Neural cell (in vitro differentiated cells): Measurements from ENCODE around the gene RPL19. TPM values are rescaled to one million over a fixed set of nuclear protein-coding genes. Genes with fewer than 3 reads are reported as not detected.
A peak's percentile ranks its signal among the peaks of the same experiment; 100 is the strongest.

Experiments
- H2AFZ ChIP-seq: fragments of 200-600, 300-800 bp; sonication (generic), shearing (Covaris generic); 2 replicates; pipeline ENCODE4 v1.6.0; 2014; ENCODE audit warnings: low read depth, mild to moderate bottlenecking, antibody characterized with exemption, low read length, moderate library complexity
- H3F3A ChIP-seq: fragments of 200-600 bp; shearing (Covaris generic); 2 replicates; pipeline ENCODE4 v1.6.1; 2016; ENCODE audit warnings: mild to moderate bottlenecking, moderate library complexity, mixed read lengths, antibody characterized with exemption, low read length; ENCODE audit not compliant: insufficient read depth, poor library complexity, severe bottlenecking
- H3K27ac ChIP-seq: fragments of 200-600, 300-800 bp; sonication (generic), shearing (Covaris generic); 2 replicates; pipeline ENCODE4 v1.5.1; 2014; ENCODE audit warnings: mild to moderate bottlenecking, low read length, moderate library complexity
- H3K27me3 ChIP-seq: fragments of 300-800, 200-600 bp; sonication (generic), shearing (Covaris generic); 2 replicates; pipeline ENCODE4 v1.6.0; 2014; ENCODE audit warnings: mild to moderate bottlenecking, low read depth, low read length, moderate library complexity; ENCODE audit not compliant: insufficient read depth
- H3K36me3 ChIP-seq: fragments of 300-800, 200-600 bp; sonication (generic), shearing (Covaris generic); 2 replicates; pipeline ENCODE4 v1.5.1; 2014; ENCODE audit warnings: mild to moderate bottlenecking, antibody characterized with exemption, low read length, moderate library complexity; ENCODE audit not compliant: insufficient read depth
- H3K4me2 ChIP-seq: fragments of 300-800, 200-600 bp; sonication (generic), shearing (Covaris generic); 2 replicates; pipeline ENCODE4 v1.6.0; 2014; ENCODE audit warnings: mild to moderate bottlenecking, low read length
- H3K4me3 ChIP-seq: fragments of 300-800, 200-600 bp; sonication (generic), shearing (Covaris generic); 2 replicates; pipeline ENCODE4 v1.5.1; 2014; ENCODE audit warnings: mild to moderate bottlenecking, low read length, moderate library complexity
- H3K79me2 ChIP-seq: fragments of 200-600 bp; shearing (Covaris generic); replicated peaks from 2 replicates; pipeline ENCODE4 v1.6.0; 2014; ENCODE audit warnings: mild to moderate bottlenecking, low read length, moderate library complexity; ENCODE audit not compliant: insufficient read depth
- H3K9ac ChIP-seq: fragments of 300-800, 200-600 bp; sonication (generic), shearing (Covaris generic); 2 replicates; pipeline ENCODE4 v1.6.1; 2016; ENCODE audit warnings: mild to moderate bottlenecking, low read length, mixed read lengths
- H3K9me2 ChIP-seq: fragments of 200-600 bp; shearing (Covaris generic); 2 replicates; pipeline ENCODE4 v1.6.1; 2016; ENCODE audit warnings: mild to moderate bottlenecking, low read length, mixed read lengths; ENCODE audit not compliant: insufficient read depth
- H3K9me3 ChIP-seq: fragments of 200-600, 300-800 bp; sonication (generic), shearing (Covaris generic); 2 replicates; pipeline ENCODE4 v1.6.1; 2016; ENCODE audit warnings: mild to moderate bottlenecking, mixed run types, low read length, moderate library complexity, mixed read lengths
- H4K20me1 ChIP-seq: fragments of 200-600 bp; shearing (Covaris generic); 2 replicates; pipeline ENCODE4 v1.6.1; 2016; ENCODE audit warnings: mild to moderate bottlenecking, mixed run types; ENCODE audit not compliant: insufficient read depth
- EP300 ChIP-seq: fragments of 450-650 bp; conservative IDR thresholded peaks from 2 replicates; pipeline ENCODE4 v1.6.1; 2014; ENCODE audit warnings: antibody characterized with exemption, mild to moderate bottlenecking, moderate library complexity; ENCODE audit not compliant: poor library complexity, severe bottlenecking
- EZH2 ChIP-seq: fragments of 200-600, 300-800 bp; shearing (Covaris generic), sonication (generic); IDR thresholded peaks from 2 replicates; pipeline ENCODE4 v1.6.1; 2014; ENCODE audit warnings: antibody characterized with exemption, low read length, borderline replicate concordance, mild to moderate bottlenecking; ENCODE audit not compliant: insufficient read depth, poor library complexity, severe bottlenecking
- MXI1 ChIP-seq: fragments of 450-650 bp; conservative IDR thresholded peaks from 2 replicates; pipeline ENCODE4 v1.6.1; 2014; ENCODE audit warnings: antibody characterized with exemption, mild to moderate bottlenecking; ENCODE audit not compliant: poor library complexity, severe bottlenecking
- POLR2AphosphoS5 ChIP-seq: IDR thresholded peaks from 2 replicates; pipeline ENCODE4 v1.6.1; 2012
- RAD21 ChIP-seq: fragments of 450-650 bp; conservative IDR thresholded peaks from 2 replicates; pipeline ENCODE4 v1.6.1; 2014; ENCODE audit warnings: antibody characterized with exemption, mild to moderate bottlenecking, moderate library complexity
- SMC3 ChIP-seq: fragments of 450-650 bp; conservative IDR thresholded peaks from 2 replicates; pipeline ENCODE4 v1.6.1; 2014; ENCODE audit warnings: antibody characterized with exemption, mild to moderate bottlenecking, moderate library complexity; ENCODE audit not compliant: poor library complexity
- TAF1 ChIP-seq: IDR thresholded peaks from 2 replicates; pipeline ENCODE4 v1.6.1; 2012; ENCODE audit warnings: low read depth
- polyA plus RNA-seq: library from polyadenylated mRNA; depleted of rRNA; stranded (reverse); fragments of >200 nt; gene quantifications from 2 replicates; pipeline ENCODE4 v1.2.3, GENCODE V29; 2014
- TF ChIP-seq, protein P1 (sequence below): fragments of 450-650 bp; IDR thresholded peaks from 2 replicates; pipeline ENCODE4 v1.5.1; 2014; ENCODE audit warnings: antibody characterized with exemption, mild to moderate bottlenecking, moderate library complexity; ENCODE audit not compliant: poor library complexity, severe bottlenecking
- TF ChIP-seq, protein P2 (sequence below): IDR thresholded peaks from 2 replicates; pipeline ENCODE4 v1.6.1; 2012; ENCODE audit warnings: borderline replicate concordance

RPL19 gene
- polyA plus RNA-seq, 1 donor from 2014 or later: 1,623 TPM

DNA sequence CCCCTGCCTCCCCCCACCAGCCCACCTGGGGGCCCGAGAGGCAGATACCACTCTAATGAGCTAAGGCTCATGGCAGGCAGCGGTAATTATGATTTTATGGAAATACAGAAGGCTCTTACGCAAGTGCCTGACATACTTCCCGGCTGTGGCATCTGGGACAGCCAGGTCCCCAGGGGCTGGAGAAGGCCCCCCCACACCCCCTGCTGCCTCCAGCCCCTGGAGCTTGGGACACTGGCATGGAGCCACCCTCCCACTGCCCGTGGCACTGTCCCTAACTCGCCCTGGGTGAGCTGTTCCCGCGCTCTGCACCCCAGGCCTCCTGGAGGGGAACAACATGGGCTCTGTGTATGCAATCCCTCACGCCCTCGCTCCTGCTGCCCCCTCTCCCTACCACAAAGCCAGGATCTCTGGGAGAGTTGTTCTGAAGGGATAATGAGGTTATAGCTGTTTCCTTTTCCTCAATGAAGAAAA is 31.0 kb downstream of the RPL19 start:
- peaks cover 5% of the 10 kb centered on the region for H3K27me3 ChIP-seq
- no peaks in the 10 kb centered on the region for H3K9me2 ChIP-seq
- no peaks in the 10 kb centered on the region for H3K9me3 ChIP-seq
- H3K79me2 ChIP-seq: no peaks in the 10 kb centered on the region
- H3F3A ChIP-seq: no peaks in the 10 kb centered on the region
- H2AFZ ChIP-seq: no peak overlapping the region
- H3K4me3 ChIP-seq: peak overlapping the region; percentile 7
- H3K36me3 ChIP-seq: no peaks in the 10 kb centered on the region
- H4K20me1 ChIP-seq: no peaks in the 10 kb centered on the region
- TF ChIP-seq EZH2 (no peak), SMC3 (no peak), POLR2AphosphoS5 (no peak), RAD21 (no peak), MXI1 (no peak), EP300 (no peak), TAF1 (no peak)
- TF ChIP-seq, protein P1, sequence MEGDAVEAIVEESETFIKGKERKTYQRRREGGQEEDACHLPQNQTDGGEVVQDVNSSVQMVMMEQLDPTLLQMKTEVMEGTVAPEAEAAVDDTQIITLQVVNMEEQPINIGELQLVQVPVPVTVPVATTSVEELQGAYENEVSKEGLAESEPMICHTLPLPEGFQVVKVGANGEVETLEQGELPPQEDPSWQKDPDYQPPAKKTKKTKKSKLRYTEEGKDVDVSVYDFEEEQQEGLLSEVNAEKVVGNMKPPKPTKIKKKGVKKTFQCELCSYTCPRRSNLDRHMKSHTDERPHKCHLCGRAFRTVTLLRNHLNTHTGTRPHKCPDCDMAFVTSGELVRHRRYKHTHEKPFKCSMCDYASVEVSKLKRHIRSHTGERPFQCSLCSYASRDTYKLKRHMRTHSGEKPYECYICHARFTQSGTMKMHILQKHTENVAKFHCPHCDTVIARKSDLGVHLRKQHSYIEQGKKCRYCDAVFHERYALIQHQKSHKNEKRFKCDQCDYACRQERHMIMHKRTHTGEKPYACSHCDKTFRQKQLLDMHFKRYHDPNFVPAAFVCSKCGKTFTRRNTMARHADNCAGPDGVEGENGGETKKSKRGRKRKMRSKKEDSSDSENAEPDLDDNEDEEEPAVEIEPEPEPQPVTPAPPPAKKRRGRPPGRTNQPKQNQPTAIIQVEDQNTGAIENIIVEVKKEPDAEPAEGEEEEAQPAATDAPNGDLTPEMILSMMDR: no peak
- TF ChIP-seq, protein P2, sequence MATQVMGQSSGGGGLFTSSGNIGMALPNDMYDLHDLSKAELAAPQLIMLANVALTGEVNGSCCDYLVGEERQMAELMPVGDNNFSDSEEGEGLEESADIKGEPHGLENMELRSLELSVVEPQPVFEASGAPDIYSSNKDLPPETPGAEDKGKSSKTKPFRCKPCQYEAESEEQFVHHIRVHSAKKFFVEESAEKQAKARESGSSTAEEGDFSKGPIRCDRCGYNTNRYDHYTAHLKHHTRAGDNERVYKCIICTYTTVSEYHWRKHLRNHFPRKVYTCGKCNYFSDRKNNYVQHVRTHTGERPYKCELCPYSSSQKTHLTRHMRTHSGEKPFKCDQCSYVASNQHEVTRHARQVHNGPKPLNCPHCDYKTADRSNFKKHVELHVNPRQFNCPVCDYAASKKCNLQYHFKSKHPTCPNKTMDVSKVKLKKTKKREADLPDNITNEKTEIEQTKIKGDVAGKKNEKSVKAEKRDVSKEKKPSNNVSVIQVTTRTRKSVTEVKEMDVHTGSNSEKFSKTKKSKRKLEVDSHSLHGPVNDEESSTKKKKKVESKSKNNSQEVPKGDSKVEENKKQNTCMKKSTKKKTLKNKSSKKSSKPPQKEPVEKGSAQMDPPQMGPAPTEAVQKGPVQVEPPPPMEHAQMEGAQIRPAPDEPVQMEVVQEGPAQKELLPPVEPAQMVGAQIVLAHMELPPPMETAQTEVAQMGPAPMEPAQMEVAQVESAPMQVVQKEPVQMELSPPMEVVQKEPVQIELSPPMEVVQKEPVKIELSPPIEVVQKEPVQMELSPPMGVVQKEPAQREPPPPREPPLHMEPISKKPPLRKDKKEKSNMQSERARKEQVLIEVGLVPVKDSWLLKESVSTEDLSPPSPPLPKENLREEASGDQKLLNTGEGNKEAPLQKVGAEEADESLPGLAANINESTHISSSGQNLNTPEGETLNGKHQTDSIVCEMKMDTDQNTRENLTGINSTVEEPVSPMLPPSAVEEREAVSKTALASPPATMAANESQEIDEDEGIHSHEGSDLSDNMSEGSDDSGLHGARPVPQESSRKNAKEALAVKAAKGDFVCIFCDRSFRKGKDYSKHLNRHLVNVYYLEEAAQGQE: no peak
- H3K9ac ChIP-seq: no peak overlapping the region
- no peak overlapping the region for H3K27ac ChIP-seq
- H3K4me2 ChIP-seq: no peak overlapping the region

DNA sequence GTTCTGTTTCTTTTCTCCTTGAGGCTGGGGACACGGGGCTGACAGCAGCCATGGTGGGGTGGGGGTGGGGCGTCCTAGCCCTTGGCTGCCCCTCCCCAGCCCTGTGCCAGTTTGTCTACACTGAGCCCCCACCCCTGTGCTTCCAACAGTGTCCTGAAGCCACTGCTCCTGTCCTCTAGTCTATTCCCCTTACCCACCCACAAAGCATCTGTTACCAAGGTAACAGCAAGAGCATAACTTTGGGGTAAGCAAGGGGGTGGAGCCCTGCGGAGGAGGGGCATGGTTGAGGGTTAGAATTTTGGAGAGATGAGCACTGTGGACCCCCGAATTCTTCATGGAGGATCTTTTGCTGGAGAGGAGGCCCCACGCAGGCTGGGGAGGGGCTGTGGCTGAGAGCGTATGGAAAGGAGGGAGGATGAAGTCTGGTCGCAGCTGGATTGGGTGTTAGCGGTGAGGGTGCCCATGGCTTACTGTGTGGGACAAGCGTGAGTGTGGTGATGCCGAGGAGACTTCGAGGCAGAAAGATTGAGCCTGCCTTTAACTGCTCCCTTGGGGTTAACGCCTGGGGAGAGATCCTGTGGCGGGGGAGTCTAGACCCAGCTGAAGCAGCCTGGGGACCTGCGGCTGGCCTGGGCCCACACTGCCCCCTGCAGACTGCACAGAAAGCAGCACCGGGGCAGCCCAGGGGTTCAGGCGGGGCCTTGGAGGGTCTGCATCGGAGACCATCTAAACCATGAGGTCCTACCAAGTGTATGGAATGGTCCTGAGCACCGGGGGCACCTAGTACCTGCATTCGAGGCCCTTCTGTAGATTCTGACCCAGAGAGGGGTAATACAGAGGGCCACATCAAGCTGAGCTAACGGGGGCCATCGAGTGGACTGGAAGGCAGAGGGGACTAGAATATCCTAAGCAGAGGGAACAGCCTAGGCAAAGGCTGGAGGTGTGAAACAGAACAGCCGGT is 31.8 kb downstream of the RPL19 start:
- H2AFZ ChIP-seq: no peak overlapping the region
- H3F3A ChIP-seq: no peaks in the 10 kb centered on the region
- no peaks in the 10 kb centered on the region for H4K20me1 ChIP-seq
- H3K36me3 ChIP-seq: no peaks in the 10 kb centered on the region
- no peaks in the 10 kb centered on the region for H3K9me3 ChIP-seq
- H3K4me3 ChIP-seq: peak overlapping the region; percentile 7
- H3K4me2 ChIP-seq: no peak overlapping the region
- H3K27ac ChIP-seq: no peak overlapping the region
- no peaks in the 10 kb centered on the region for H3K27me3 ChIP-seq
- no peaks in the 10 kb centered on the region for H3K9me2 ChIP-seq
- no peak overlapping the region for H3K9ac ChIP-seq
- TF ChIP-seq SMC3: no peak
- TF ChIP-seq, protein P1: no peak
- no peak for TF ChIP-seq MXI1
- TF ChIP-seq POLR2AphosphoS5: no peak
- no peak for TF ChIP-seq RAD21
- TF ChIP-seq TAF1: no peak
- peak; percentile 8 for TF ChIP-seq EP300
- no peaks in the 10 kb centered on the region for H3K79me2 ChIP-seq
